Left ventricle myocardium superior (tissue), 1 donor: ENCODE data around the gene FAM234A. TPM values are rescaled to one million over a fixed set of nuclear protein-coding genes. Genes with fewer than 3 reads are reported as not detected.

Source experiments
- ATAC-seq: fragments of 200-7000 bp; cut with Tn5 transposase; one replicate; pipeline ENCODE4 v1.9.1; 2020; ENCODE audit warnings: mild to moderate bottlenecking, moderate library complexity
- DNase-seq: peaks from one replicate; pipeline ENCODE4 v3.0.0-alpha.2; 2020
- intact Hi-C: fragments of 100-400 bp; cut with micrococcal nuclease; formaldehyde crosslinking; loops from one replicate; pipeline ENCODE4 v1.11.0; 2022
- total RNA-seq: library from RNA; stranded (reverse); fragmentation: NEBNext Ultra II Directional; extraction: Animal tissue kit (Norgen Biotek cat#: 25700); gene quantifications from one replicate; pipeline ENCODE4 v1.2.1, GENCODE V29; 2021
- donor health status: DM: no; HTN: yes; CAD: no; lungs with severe emphysema.

Gene FAM234A
- total RNA-seq, 1 donor from 2014 or later = 143 TPM

- ATAC-seq = peak; percentile 68
- DNase-seq = no peak
- intact Hi-C loops = no loop called here
Observed at GRCh38 chr16:278863-279366, 44.3 kb downstream of the FAM234A start.

GRCh38 chr16:279531-279930, 44.9 kb downstream of the FAM234A start:
- ATAC-seq = no peak

GRCh38 chr16:280005-280460, 45.4 kb downstream of the FAM234A start:
- DNase-seq (no peak), ATAC-seq (no peak)
- intact Hi-C loops = no loop called here

More at GRCh38 chr16:279531-279930, 44.9 kb downstream of the FAM234A start:
- intact Hi-C loops = no loop called here
- no peak for DNase-seq

- intact Hi-C loops = no loop called here
- DNase-seq (no peak), ATAC-seq (no peak)
Observed at GRCh38 chr16:280552-280951, 45.9 kb downstream of the FAM234A start, which contains the start of gene ARHGDIG. TSS of gene ARHGDIG (plus strand) at chr16:280591. CDS start at chr16:280681, 90 bp downstream.

GRCh38 chr16:280991-281659, 46.5 kb downstream of the FAM234A start:
- no peak for DNase-seq
- intact Hi-C loops = no loop called here
- no peak for ATAC-seq

GRCh38 chr16:281660-282255, 47.1 kb downstream of the FAM234A start:
- intact Hi-C loops = no loop called here

GRCh38 chr16:282491-282890, 47.9 kb downstream of the FAM234A start:
- ATAC-seq (no peak), DNase-seq (no peak)
- intact Hi-C loops = no loop called here

More at GRCh38 chr16:281660-282255, 47.1 kb downstream of the FAM234A start:
- no peak for ATAC-seq
- DNase-seq = no peak

- DNase-seq = no peak
Observed at GRCh38 chr16:283033-283805, 48.6 kb downstream of the FAM234A start, which contains the start of gene PDIA2. TSS of gene PDIA2 (plus strand) at chr16:283164. CDS start at chr16:283170, 6 bp downstream.

GRCh38 chr16:284204-285120, 49.8 kb downstream of the FAM234A start:
- ATAC-seq (no peak), DNase-seq (no peak)
- intact Hi-C loops = no loop called here

More at GRCh38 chr16:283033-283805, 48.6 kb downstream of the FAM234A start, which contains the start of gene PDIA2:
- intact Hi-C loops = no loop called here
- no peak for ATAC-seq

GRCh38 chr16:285146-286055, 50.8 kb downstream of the FAM234A start:
- intact Hi-C loops = no loop called here
- DNase-seq (no peak), ATAC-seq (no peak)

- ATAC-seq = no peak
- intact Hi-C loops = no loop called here
- DNase-seq = no peak
Observed at GRCh38 chr16:286491-287297, 52.1 kb downstream of the FAM234A start.

- intact Hi-C loops = no loop called here
- no peak for ATAC-seq
- DNase-seq = no peak
Observed at GRCh38 chr16:287298-287811, 52.7 kb downstream of the FAM234A start.

GRCh38 chr16:287981-288920, 53.6 kb downstream of the FAM234A start:
- DNase-seq = no peak
- ATAC-seq = no peak
- intact Hi-C loops = no loop called here

- DNase-seq (no peak), ATAC-seq (no peak)
- intact Hi-C loops = no loop called here
Observed at GRCh38 chr16:289395-289997, 54.9 kb downstream of the FAM234A start.

GRCh38 chr16:290015-290680, 55.5 kb downstream of the FAM234A start:
- ATAC-seq = no peak
- no peak for DNase-seq
- intact Hi-C loops = no loop called here
